Activated CD4-positive, alpha-beta T cell treated with anti-CD3 and anti-CD28 coated beads, Interleukin-2, Interleukin-4, amounts not matched to agents 100 ng/mL and 50 ng/mL, durations not matched to agents 16 hours and 8 hours (primary cell): ENCODE data around the gene SERPINB1.
A peak's percentile ranks its signal among the peaks of the same experiment; 100 is the strongest.

ENCODE experiments used
- DNase-seq: peaks from one replicate; pipeline ENCODE4 v3.0.0-alpha.2; 2020; ENCODE audit warnings: low spot score

Gene SERPINB1

GRCh38 chr6:2793534-2794151 is 48.0 kb downstream of the SERPINB1 start:
- peak; percentile 72 for DNase-seq

- no peak for DNase-seq
Observed at GRCh38 chr6:2792330-2793110, 49.1 kb downstream of the SERPINB1 start.

DNA sequence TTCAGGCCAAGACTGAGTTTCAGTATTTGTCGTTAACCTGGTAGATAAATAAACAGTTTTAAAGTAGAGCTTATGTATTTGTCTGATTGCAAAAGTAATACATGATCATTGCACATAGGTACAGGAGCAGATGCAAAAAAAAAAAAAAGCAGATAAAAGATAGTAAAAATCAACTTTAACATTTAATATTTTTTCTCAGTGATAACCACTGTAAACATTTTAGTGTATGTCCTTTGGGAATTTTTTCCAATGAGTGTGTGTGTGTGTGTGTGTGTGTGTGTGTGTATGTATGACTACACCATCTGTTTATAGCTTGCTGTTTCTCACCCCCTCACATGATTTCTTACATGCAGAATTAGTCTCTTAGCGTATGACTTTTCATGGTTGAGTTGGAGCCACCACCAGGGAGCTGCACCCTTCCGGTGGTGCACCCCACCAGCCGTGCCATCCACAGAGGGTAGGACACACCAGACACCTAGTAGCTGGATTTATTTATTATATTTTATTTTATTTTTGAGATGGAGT is 50.2 kb downstream of the SERPINB1 start:
- no peak for DNase-seq

DNA sequence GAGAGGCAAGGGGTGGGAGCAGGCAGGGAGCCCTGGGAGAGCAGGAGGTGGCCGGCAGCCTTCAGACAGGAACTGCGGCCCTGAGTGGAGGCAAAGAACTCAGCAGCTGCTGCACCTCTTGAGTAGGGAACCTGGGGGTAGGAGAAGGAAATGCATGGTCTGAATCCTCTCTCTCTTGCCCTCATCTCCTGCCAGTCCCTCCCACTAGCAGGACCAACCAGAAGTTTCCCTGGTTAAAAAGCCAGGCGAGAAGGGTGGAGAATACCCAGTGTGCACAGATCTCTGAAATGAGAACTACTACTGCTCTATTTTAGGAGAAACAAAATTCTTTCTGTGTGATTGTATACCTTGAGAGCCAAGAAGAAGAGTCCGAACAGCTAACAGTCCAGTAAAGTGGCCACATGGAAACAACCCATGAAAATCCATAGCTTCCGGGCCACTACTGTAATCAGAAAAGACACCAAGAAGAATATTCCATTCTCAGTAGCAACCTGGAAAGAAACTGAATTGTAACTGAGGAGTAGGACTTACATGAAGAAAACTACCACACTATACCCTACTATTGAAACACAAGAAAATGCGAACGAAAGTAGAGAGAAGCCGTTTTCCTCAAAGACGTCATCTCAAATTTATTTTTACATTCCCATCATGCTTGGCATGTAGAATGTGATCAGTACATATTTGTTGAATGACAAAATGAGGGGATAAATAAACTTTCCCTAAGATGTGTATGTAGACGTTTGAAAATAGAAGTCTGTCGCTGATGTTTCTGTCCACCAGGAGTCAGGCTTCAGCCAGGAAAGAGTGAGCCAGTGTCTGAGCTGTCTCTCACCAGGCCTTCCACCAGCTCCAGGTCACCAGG is 50.8 kb downstream of the SERPINB1 start:
- peak; percentile 81 for DNase-seq

- DNase-seq = no peak
Observed at GRCh38 chr6:2786269-2786668, 55.4 kb downstream of the SERPINB1 start.

DNA sequence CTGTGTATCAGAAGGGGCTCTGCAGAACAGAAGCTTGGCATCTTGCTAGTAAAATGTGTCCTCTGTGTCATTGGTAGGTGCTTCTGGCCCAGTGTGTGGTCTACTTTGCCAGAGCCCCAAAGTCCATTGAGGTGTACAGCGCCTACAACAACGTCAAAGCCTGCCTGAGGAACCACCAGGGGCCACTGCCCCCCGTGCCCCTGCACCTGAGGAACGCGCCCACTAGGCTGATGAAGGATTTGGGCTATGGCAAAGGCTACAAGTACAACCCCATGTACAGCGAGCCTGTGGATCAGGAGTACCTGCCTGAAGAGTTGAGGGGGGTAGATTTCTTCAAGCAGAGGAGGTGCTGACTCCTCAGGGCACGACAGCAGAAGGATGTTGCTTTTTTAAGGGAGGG is 56.7 kb downstream of the SERPINB1 start:
- no peak for DNase-seq

GRCh38 chr6:2784061-2784460 is 57.6 kb downstream of the SERPINB1 start:
- DNase-seq = no peak

DNA sequence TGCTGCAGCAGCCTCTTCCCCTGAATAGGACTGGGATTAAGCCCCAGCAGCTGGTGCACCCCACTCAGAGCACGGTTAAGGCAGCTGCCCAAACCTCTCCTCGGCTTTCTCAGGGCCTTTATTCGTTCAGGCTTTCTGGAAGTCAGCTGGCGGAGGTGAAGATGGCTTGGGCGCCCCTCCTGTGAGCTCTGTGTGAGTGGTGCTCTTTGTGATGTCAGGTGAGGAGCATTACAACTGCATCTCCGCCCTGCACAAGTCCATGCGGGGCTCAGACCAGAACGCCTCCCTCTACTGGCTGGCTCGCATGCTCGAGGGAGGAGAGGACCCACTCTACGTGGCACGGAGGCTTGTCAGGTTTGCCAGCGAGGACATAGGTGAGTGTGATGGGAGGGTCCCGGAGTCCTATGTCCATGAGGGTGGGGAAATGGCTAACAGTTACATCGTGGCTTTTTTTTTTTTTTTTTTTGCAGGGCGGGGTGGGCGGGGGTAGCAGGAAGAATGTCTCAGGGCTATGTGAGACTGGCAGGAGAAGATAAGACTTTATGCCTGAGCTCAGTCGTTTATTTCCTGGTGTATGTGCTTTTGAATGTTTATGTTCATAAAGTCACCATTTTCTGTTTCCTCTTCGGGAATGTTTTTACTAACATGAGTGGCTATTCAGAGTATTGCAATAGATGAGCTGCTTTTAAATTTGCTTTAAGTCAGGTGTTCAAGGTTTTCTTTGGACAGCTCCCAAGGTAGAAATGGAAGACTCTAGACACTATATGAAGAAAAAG is 58.3 kb downstream of the SERPINB1 start:
- no peak for DNase-seq

DNA sequence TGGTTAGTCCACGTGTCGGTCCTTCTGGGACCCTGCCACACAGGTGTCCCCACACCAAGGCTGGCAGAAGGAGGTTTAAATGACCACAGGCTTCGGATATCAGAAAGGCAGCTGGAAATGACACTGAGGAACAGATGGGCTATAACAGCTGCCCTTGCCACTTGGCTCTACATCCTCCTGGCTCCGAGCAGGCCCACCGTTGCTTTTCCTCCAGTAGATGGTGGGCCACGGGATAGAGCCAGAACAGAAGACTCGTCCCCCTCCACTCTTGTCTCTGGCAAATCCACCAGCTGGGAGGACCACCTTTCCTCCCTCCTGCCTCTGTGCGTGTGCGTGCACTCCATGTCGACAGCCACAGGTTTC is 58.9 kb downstream of the SERPINB1 start:
- DNase-seq = no peak

- no peak for DNase-seq
Observed at GRCh38 chr6:2782356-2782708, 59.3 kb downstream of the SERPINB1 start.
